ENCODE results near the gene GPX2. TPM values are rescaled to one million over a fixed set of nuclear protein-coding genes. Genes with fewer than 3 reads are reported as not detected.

Gene GPX2
- total and polyA plus RNA-seq, 4 donors, result 6.9 to 1,067 (median 325) TPM

GRCh38 chr14:64973826-64974225 lies 31.3 kb upstream of the GPX2 start (continued):
- TF ChIP-seq SP1 (IDR thresholded peaks at IDR 0.05), result no peak
- no peak for TF ChIP-seq ZBTB33 (IDR thresholded peaks at IDR 0.05)
- no peak for TF ChIP-seq RXRA (IDR thresholded peaks at IDR 0.05)

GRCh38 chr14:64973026-64973442 lies 30.5 kb upstream of the GPX2 start:
- H3K36me3 ChIP-seq (ENCODE audit: control insufficient read depth in 4 of 4, insufficient read depth in 3 of 4, low read depth in 1 of 4, low read length in 3 of 4), result no peaks in the 10 kb centered on the region
- no peak for DNase-seq (ENCODE audit: low spot score)
- H3K4me1 ChIP-seq (ENCODE audit: control insufficient read depth in 4 of 4, insufficient read depth in 4 of 4, low read length in 3 of 4), result peaks cover 4 to 14% (median 13%) of the 10 kb centered on the region in 4 donors
- TF ChIP-seq JUND (IDR thresholded peaks at IDR 0.05), result no peak
- TF ChIP-seq MAX (IDR thresholded peaks at IDR 0.05), result no peak
- no peak for TF ChIP-seq HNF4A (conservative IDR thresholded peaks at IDR 0.05)
- TF ChIP-seq YY1 (IDR thresholded peaks at IDR 0.05), result no peak
- no peak for TF ChIP-seq REST (IDR thresholded peaks at IDR 0.05)
- 76% methylated on average over 8 of the region's 8 CpGs for WGBS
- no peak overlapping the region for H3K9ac ChIP-seq (ENCODE audit: low read depth in 1 of 2, low read length in 2 of 2)
- no peaks in the 10 kb centered on the region for H3K9me3 ChIP-seq (ENCODE audit: control insufficient read depth in 4 of 4, low read length in 3 of 4)
- no peaks in the 10 kb centered on the region for H3K27me3 ChIP-seq (ENCODE audit: control insufficient read depth in 4 of 4, insufficient read depth in 4 of 4, low read length in 3 of 4)
- H3K27ac ChIP-seq (ENCODE audit: low read depth in 1 of 2, low read length in 2 of 2), result no peak overlapping the region
- H3K4me3 ChIP-seq (ENCODE audit: low read depth in 1 of 3, low read length in 3 of 3), result no peak overlapping the region

- peak within 1 kb of the TSS; percentile 69 to 94 (median 78) for H3K4me3 ChIP-seq (ENCODE audit: low read depth in 1 of 3, low read length in 3 of 3)
- H3K27ac ChIP-seq (ENCODE audit: low read depth in 1 of 2, low read length in 2 of 2), result no peak within 1 kb of the TSS
- WGBS, result under 1% methylated on average over 96 of the region's 96 CpGs
- H3K27me3 ChIP-seq (ENCODE audit: control insufficient read depth in 4 of 4, insufficient read depth in 4 of 4, low read length in 3 of 4), result no peaks in the 10 kb centered on the region
- H3K36me3 ChIP-seq (ENCODE audit: control insufficient read depth in 4 of 4, insufficient read depth in 3 of 4, low read depth in 1 of 4, low read length in 3 of 4), result no peaks in the 10 kb centered on the region
- H3K4me1 ChIP-seq (ENCODE audit: control insufficient read depth in 4 of 4, insufficient read depth in 4 of 4, low read length in 3 of 4), result peaks cover 4 to 14% (median 13%) of the 10 kb centered on the region in 4 donors
- no peaks in the 10 kb centered on the region for H3K9me3 ChIP-seq (ENCODE audit: control insufficient read depth in 4 of 4, low read length in 3 of 4)
- DNase-seq (ENCODE audit: low spot score), result no peak
- peak within 1 kb of the TSS in 1 of 2 donors; percentile 65 for H3K9ac ChIP-seq (ENCODE audit: low read depth in 1 of 2, low read length in 2 of 2)
- TF ChIP-seq CTCF (IDR thresholded peaks at IDR 0.05; ENCODE audit: low read depth, low read length, missing input control) (peak; percentile 4), ATF3 (IDR thresholded peaks at IDR 0.05) (no peak)
These were observed 29.6 kb upstream of the GPX2 start, which contains the start of gene RAB15 for GRCh38 chr14:64971943-64972791. Gene RAB15, minus strand, starts transcription at chr14:64972336. Its CDS starts 260 bp downstream, at chr14:64972076.
